Hepatocyte (in vitro differentiated cells): ENCODE data around the gene TRIM46.
"Not testable (repeated sequence)": the region's sequence is repeated elsewhere in the genome, so short reads cannot be mapped to it uniquely, and the experiment has no call there.

ENCODE experiments used
- EZH2 ChIP-seq: fragments of 200-600 bp; sonication (generic); IDR thresholded peaks from 2 replicates; pipeline ENCODE4 v1.6.1; 2016; ENCODE audit warnings: antibody characterized with exemption, mild to moderate bottlenecking, borderline replicate concordance
- EZH2phosphoT487 ChIP-seq: fragments of 200-600 bp; sonication (generic); IDR thresholded peaks from one replicate; pipeline ENCODE4 v1.6.1; 2018; ENCODE audit warnings: antibody characterized with exemption, mild to moderate bottlenecking, low read depth, moderate library complexity; ENCODE audit not compliant: unreplicated experiment, severe bottlenecking
- TF ChIP-seq, protein P1 (sequence below): fragments of 200-600 bp; sonication (generic); IDR thresholded peaks from 2 replicates; pipeline ENCODE4 v1.5.1; 2016; ENCODE audit warnings: antibody characterized with exemption, mild to moderate bottlenecking; ENCODE audit not compliant: poor library complexity

DNA sequence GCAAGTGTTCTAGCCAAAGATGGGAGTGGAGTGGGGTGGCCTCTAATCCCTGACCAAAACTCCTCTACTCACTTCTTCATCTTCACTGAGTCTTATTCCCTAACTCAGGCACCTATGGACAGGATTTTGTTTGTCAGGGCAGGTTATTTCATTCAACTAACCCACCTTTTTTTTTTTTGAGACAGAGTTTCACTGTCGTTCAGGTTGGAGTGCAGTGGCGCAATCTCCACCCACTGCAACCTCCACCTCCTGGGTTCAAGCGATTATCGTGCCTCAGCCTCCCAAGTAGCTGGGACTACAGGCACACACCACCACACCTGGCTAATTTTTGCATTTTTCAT, 5.6 kb upstream of the TRIM46 start:
- TF ChIP-seq, protein P1, sequence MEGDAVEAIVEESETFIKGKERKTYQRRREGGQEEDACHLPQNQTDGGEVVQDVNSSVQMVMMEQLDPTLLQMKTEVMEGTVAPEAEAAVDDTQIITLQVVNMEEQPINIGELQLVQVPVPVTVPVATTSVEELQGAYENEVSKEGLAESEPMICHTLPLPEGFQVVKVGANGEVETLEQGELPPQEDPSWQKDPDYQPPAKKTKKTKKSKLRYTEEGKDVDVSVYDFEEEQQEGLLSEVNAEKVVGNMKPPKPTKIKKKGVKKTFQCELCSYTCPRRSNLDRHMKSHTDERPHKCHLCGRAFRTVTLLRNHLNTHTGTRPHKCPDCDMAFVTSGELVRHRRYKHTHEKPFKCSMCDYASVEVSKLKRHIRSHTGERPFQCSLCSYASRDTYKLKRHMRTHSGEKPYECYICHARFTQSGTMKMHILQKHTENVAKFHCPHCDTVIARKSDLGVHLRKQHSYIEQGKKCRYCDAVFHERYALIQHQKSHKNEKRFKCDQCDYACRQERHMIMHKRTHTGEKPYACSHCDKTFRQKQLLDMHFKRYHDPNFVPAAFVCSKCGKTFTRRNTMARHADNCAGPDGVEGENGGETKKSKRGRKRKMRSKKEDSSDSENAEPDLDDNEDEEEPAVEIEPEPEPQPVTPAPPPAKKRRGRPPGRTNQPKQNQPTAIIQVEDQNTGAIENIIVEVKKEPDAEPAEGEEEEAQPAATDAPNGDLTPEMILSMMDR: not testable (repeated sequence)
- TF ChIP-seq EZH2, EZH2phosphoT487: not testable (repeated sequence)
